Naive B cell (primary cell): ENCODE results near the gene SHROOM3. TPM values are rescaled to one million over a fixed set of nuclear protein-coding genes. Genes with fewer than 3 reads are reported as not detected.

Source experiments
- ATAC-seq, 2 donors: fragments of 150-1000 bp; cut with Tn5 transposase; 2 replicates each; pipeline ENCODE4 v1.10.0; 2021; ENCODE audit warnings: low read depth in 2 of 2, mild to moderate bottlenecking in 2 of 2, moderate library complexity in 2 of 2
- DNase-seq: peaks from one replicate; pipeline ENCODE4 v3.0.0; 2022
- H3K27ac Mint-ChIP-seq, 6 donors: one replicate each; pipeline ENCODE4 v1.8.0; 2020 to 2022; ENCODE audit warnings: mild to moderate bottlenecking in 6 of 6, mixed read lengths in 6 of 6, moderate library complexity in 5 of 6, inconsistent platforms in 2 of 6
- H3K27me3 Mint-ChIP-seq, 3 donors: one replicate each; pipeline ENCODE4 v1.8.0; 2021 to 2022; ENCODE audit warnings: mixed read lengths in 3 of 3, mild to moderate bottlenecking in 1 of 3
- H3K36me3 Mint-ChIP-seq, 2 donors: one replicate each; pipeline ENCODE4 v1.8.0; 2020 to 2022; ENCODE audit warnings: mixed read lengths in 2 of 2, inconsistent platforms in 1 of 2, mild to moderate bottlenecking in 1 of 2
- H3K4me1 Mint-ChIP-seq, 3 donors: one replicate each; pipeline ENCODE4 v1.8.0; 2020 to 2022; ENCODE audit warnings: mixed read lengths in 3 of 3, inconsistent platforms in 1 of 3, mild to moderate bottlenecking in 1 of 3, moderate library complexity in 1 of 3
- H3K4me3 Mint-ChIP-seq, 8 donors: one replicate each; pipeline ENCODE4 v1.8.0; 2020 to 2022; ENCODE audit warnings: mild to moderate bottlenecking in 8 of 8, mixed read lengths in 8 of 8, moderate library complexity in 8 of 8, inconsistent platforms in 2 of 8
- H3K9me3 Mint-ChIP-seq, 7 donors: one replicate each; pipeline ENCODE4 v1.8.0; 2020 to 2022; ENCODE audit warnings: mixed read lengths in 7 of 7, mild to moderate bottlenecking in 5 of 7, inconsistent platforms in 2 of 7, moderate library complexity in 1 of 7
- polyA plus RNA-seq, 6 donors: library from polyadenylated mRNA; unstranded; fragments of 300-500 nt; fragmentation: Illumina TruSeq; gene quantifications; one replicate each; pipeline ENCODE4 v1.2.3, GENCODE V29; 2021; ENCODE audit warnings: low read depth in 6 of 6

Gene SHROOM3
- polyA plus RNA-seq, 6 donors from 2014 or later: 0.40 to 0.95 (median 0.69) TPM; not detected in 3

GRCh38 chr4:76572224-76572623 lies 137.2 kb downstream of the SHROOM3 start:
- Mint-ChIP-seq H3K36me3 (no peaks in the 10 kb centered on the region), H3K4me1 (peaks cover 0 to 7% (median 0%) of the 10 kb centered on the region in 3 donors), H3K4me3 (no peak overlapping the region), H3K27me3 (peaks cover 8 to 12% (median 10%) of the 10 kb centered on the region in 3 donors), H3K9me3 (peaks cover 0 to 3% (median 0%) of the 10 kb centered on the region in 7 donors), H3K27ac (no peak overlapping the region)
- DNase-seq: no peak
- ATAC-seq: no peak

- peaks cover 12 to 30% (median 16%) of the 10 kb centered on the region in 3 donors for H3K27me3 Mint-ChIP-seq
Observed at GRCh38 chr4:76576824-76577223, 141.8 kb downstream of the SHROOM3 start.

GRCh38 chr4:76578002-76578560 lies 143.1 kb downstream of the SHROOM3 start:
- H3K27ac Mint-ChIP-seq: no peak overlapping the region
- H3K9me3 Mint-ChIP-seq: peaks cover 0 to 3% (median 0%) of the 10 kb centered on the region in 7 donors
- H3K27me3 Mint-ChIP-seq: peaks cover 21 to 41% (median 25%) of the 10 kb centered on the region in 3 donors
- H3K4me1 Mint-ChIP-seq: peaks cover 0 to 9% (median 0%) of the 10 kb centered on the region in 3 donors
- ATAC-seq (no peak), DNase-seq (no peak)
- H3K4me3 Mint-ChIP-seq: no peak overlapping the region
- H3K36me3 Mint-ChIP-seq: no peaks in the 10 kb centered on the region

More at GRCh38 chr4:76576824-76577223, 141.8 kb downstream of the SHROOM3 start:
- DNase-seq: no peak
- Mint-ChIP-seq H3K4me3 (no peak overlapping the region), H3K9me3 (peaks cover 0 to 3% (median 0%) of the 10 kb centered on the region in 7 donors), H3K36me3 (no peaks in the 10 kb centered on the region), H3K4me1 (peaks cover 0 to 5% (median 0%) of the 10 kb centered on the region in 3 donors), H3K27ac (no peak overlapping the region)
- no peak for ATAC-seq

GRCh38 chr4:76579596-76580375 lies 144.8 kb downstream of the SHROOM3 start:
- DNase-seq (no peak), ATAC-seq (no peak)
- Mint-ChIP-seq H3K4me1 (peaks cover 0 to 10% (median 0%) of the 10 kb centered on the region in 3 donors), H3K27me3 (peaks cover 26 to 46% (median 29%) of the 10 kb centered on the region in 3 donors), H3K9me3 (peaks cover 0 to 3% (median 0%) of the 10 kb centered on the region in 7 donors), H3K27ac (no peak overlapping the region), H3K4me3 (no peak overlapping the region), H3K36me3 (no peaks in the 10 kb centered on the region)

- ATAC-seq: no peak
- no peak overlapping the region for H3K4me3 Mint-ChIP-seq
- peaks cover 0 to 21% (median 7%) of the 10 kb centered on the region in 3 donors for H3K4me1 Mint-ChIP-seq
- peaks cover 32 to 59% (median 40%) of the 10 kb centered on the region in 3 donors for H3K27me3 Mint-ChIP-seq
- no peaks in the 10 kb centered on the region for H3K36me3 Mint-ChIP-seq
- peaks cover 0 to 1% (median 0%) of the 10 kb centered on the region in 7 donors for H3K9me3 Mint-ChIP-seq
- H3K27ac Mint-ChIP-seq: no peak overlapping the region
- DNase-seq: no peak
Observed at GRCh38 chr4:76581077-76581962, 146.3 kb downstream of the SHROOM3 start.

GRCh38 chr4:76582074-76582816 lies 147.2 kb downstream of the SHROOM3 start:
- ATAC-seq (no peak), DNase-seq (no peak)
- H3K27ac Mint-ChIP-seq: peak overlapping the region in 1 of 6 donors; percentile 82
- peaks cover 0 to 1% (median 0%) of the 10 kb centered on the region in 7 donors for H3K9me3 Mint-ChIP-seq
- H3K4me3 Mint-ChIP-seq: no peak overlapping the region
- H3K36me3 Mint-ChIP-seq: no peaks in the 10 kb centered on the region
- peaks cover 35 to 60% (median 40%) of the 10 kb centered on the region in 3 donors for H3K27me3 Mint-ChIP-seq
- peaks cover 0 to 23% (median 8%) of the 10 kb centered on the region in 3 donors for H3K4me1 Mint-ChIP-seq

- no peak for DNase-seq
- H3K27me3 Mint-ChIP-seq: peaks cover 35 to 61% (median 40%) of the 10 kb centered on the region in 3 donors
- H3K27ac Mint-ChIP-seq: no peak overlapping the region
- no peak overlapping the region for H3K4me3 Mint-ChIP-seq
- peaks cover 0 to 22% (median 8%) of the 10 kb centered on the region in 3 donors for H3K4me1 Mint-ChIP-seq
- peaks cover 0 to 1% (median 0%) of the 10 kb centered on the region in 7 donors for H3K9me3 Mint-ChIP-seq
- H3K36me3 Mint-ChIP-seq: no peaks in the 10 kb centered on the region
- no peak for ATAC-seq
Observed at GRCh38 chr4:76582817-76583087, 147.7 kb downstream of the SHROOM3 start.

- DNase-seq: no peak
- Mint-ChIP-seq H3K27me3 (peaks cover 35 to 61% (median 40%) of the 10 kb centered on the region in 3 donors), H3K4me1 (peaks cover 0 to 18% (median 8%) of the 10 kb centered on the region in 3 donors), H3K36me3 (no peaks in the 10 kb centered on the region), H3K9me3 (peaks cover 0 to 1% (median 0%) of the 10 kb centered on the region in 7 donors), H3K4me3 (no peak overlapping the region), H3K27ac (no peak overlapping the region)
- ATAC-seq: no peak
Observed at GRCh38 chr4:76584241-76585152, 149.5 kb downstream of the SHROOM3 start.

- Mint-ChIP-seq H3K36me3 (no peaks in the 10 kb centered on the region), H3K9me3 (no peaks in the 10 kb centered on the region), H3K4me1 (peaks cover 0 to 18% (median 8%) of the 10 kb centered on the region in 3 donors), H3K4me3 (peak overlapping the region in 2 of 8 donors; percentile 68 to 87), H3K27ac (no peak overlapping the region), H3K27me3 (peaks cover 32 to 54% (median 40%) of the 10 kb centered on the region in 3 donors)
- ATAC-seq (no peak), DNase-seq (no peak)
Observed at GRCh38 chr4:76585272-76585671, 150.2 kb downstream of the SHROOM3 start.

- Mint-ChIP-seq H3K4me3 (peak overlapping the region in 7 of 8 donors; percentile 68 to 90 (median 84)), H3K36me3 (no peaks in the 10 kb centered on the region), H3K9me3 (no peaks in the 10 kb centered on the region), H3K27me3 (peaks cover 32 to 54% (median 40%) of the 10 kb centered on the region in 3 donors), H3K27ac (peak overlapping the region in 4 of 6 donors; percentile 7 to 93 (median 49)), H3K4me1 (peaks cover 0 to 18% (median 8%) of the 10 kb centered on the region in 3 donors)
- peak; percentile 11 for DNase-seq
- ATAC-seq: peak; percentile 82 to 88
Observed at GRCh38 chr4:76585897-76586360, 150.9 kb downstream of the SHROOM3 start.

- peaks cover 0 to 13% (median 8%) of the 10 kb centered on the region in 3 donors for H3K4me1 Mint-ChIP-seq
- H3K27me3 Mint-ChIP-seq: peaks cover 24 to 39% (median 26%) of the 10 kb centered on the region in 3 donors
- DNase-seq (no peak), ATAC-seq (no peak)
- H3K27ac Mint-ChIP-seq: no peak overlapping the region
- H3K9me3 Mint-ChIP-seq: no peaks in the 10 kb centered on the region
- no peak overlapping the region for H3K4me3 Mint-ChIP-seq
- H3K36me3 Mint-ChIP-seq: no peaks in the 10 kb centered on the region
Observed at GRCh38 chr4:76588274-76588673, 153.2 kb downstream of the SHROOM3 start.

GRCh38 chr4:76589402-76589801 lies 154.4 kb downstream of the SHROOM3 start:
- H3K27me3 Mint-ChIP-seq: peaks cover 18 to 32% (median 21%) of the 10 kb centered on the region in 3 donors
- no peaks in the 10 kb centered on the region for H3K36me3 Mint-ChIP-seq
- H3K9me3 Mint-ChIP-seq: no peaks in the 10 kb centered on the region
- DNase-seq (no peak), ATAC-seq (no peak)
- no peak overlapping the region for H3K27ac Mint-ChIP-seq
- no peak overlapping the region for H3K4me3 Mint-ChIP-seq
- H3K4me1 Mint-ChIP-seq: peaks cover 0 to 13% (median 8%) of the 10 kb centered on the region in 3 donors
